ENCODE data around the gene ANGPTL8.

The ANGPTL8 gene

GRCh38 chr19:11204076-11204602 is 35.3 kb upstream of the ANGPTL8 start:
- DNase-seq = no peak

GRCh38 chr19:11204943-11205349 is 34.5 kb upstream of the ANGPTL8 start:
- peak; percentile 87 for DNase-seq

DNA sequence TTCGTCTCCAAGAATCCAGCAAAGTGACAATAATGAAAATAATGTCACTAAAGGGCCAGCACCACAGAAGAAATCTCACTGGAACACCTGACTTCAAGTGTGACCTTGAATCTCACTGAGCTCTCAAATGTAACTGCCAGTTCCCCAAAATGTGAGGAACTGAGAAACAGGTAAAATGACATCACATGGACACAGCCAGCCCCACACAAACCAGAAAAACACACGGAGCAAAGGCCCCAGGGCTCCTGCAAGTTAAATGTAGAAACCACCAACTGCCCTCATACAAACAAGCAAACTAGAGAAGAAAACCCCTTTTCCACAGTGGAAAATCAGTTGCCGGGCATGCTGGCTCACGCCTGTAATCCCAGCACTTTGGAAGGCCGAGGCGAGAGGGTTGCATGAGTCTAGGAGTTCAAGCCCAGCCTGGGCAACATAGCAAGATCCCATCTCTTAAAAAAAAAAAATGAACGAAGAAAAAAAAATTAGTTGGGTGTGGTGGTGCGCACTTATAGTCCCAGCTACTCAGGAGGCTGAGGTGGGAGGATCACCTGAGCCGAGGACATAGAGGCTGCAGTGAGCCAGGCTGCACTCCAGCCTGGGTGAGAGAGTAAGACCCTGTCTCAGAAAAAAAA is 33.4 kb upstream of the ANGPTL8 start:
- DNase-seq = no peak

DNA sequence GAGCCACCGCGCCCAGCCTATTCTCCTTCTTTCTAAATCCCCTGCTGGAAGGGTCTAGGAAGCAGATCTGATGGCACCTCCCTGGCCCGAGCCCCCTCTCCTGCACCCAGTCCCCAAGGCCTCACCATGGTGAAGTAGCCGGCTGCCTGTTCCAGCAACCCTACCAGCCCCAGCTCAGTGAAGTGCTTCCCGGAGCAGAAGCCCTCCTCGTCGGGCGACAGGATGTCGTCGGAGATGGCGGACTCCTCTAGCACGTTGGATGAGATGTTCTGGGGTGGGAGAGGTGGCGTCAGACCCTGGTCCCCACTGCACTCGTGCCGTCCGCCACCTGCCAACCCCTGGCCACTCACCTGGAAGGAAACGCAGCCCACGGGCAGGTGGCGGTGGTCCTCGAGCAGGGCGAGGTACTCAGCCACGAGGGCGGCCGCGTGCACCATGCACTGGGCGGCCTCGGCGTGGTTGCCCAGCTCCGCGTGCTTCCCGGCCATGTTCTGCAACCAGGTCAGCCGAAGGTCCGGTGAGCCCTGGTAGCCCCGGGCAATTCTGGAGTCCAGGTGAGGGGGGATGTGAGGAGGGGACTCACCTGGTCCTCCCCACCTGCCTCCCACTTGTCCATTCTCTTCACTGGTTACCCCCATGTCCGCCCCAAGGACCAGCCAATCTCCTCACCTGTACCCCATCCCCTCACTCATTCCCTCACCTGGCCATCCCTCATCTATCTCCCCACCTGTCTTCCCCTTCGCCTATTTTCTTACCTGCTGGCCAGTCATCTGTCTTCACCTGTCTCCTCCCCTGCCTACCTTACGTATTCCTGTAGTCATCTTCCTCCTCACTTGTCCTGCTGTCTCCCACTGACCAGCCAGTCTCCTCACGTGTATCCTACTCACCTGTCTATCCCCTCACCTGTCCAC is 30.6 kb upstream of the ANGPTL8 start:
- no peak for DNase-seq

GRCh38 chr19:11209839-11210655 is 29.4 kb upstream of the ANGPTL8 start:
- no peak for DNase-seq

GRCh38 chr19:11210656-11210928 is 28.8 kb upstream of the ANGPTL8 start:
- no peak for DNase-seq

GRCh38 chr19:11214387-11214786 is 25.0 kb upstream of the ANGPTL8 start:
- no peak for DNase-seq

GRCh38 chr19:11221082-11221598 is 18.3 kb upstream of the ANGPTL8 start:
- DNase-seq = no peak

- no peak for DNase-seq
Measured at GRCh38 chr19:11223200-11223599, 16.2 kb upstream of the ANGPTL8 start.

DNA sequence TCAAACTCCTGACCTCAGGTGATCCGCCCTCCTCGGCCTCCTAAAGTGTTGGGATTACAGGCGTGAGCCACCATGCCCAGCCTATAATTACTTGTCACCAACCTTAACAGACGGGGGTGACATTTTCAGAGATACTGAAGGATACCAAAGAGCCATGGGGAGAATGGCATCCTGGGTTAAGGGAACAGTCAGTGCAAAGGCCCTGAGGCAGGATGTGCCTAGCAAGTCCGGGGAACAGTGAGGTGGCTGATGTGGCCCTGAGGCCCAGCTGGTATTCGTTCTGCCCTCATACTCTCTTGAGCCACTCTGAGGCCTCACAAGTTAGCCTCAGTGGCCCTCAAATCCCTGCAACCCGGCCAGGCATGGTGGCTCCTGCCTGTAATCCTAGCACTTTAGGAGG is 15.0 kb upstream of the ANGPTL8 start:
- no peak for DNase-seq

GRCh38 chr19:11225172-11225571 is 14.2 kb upstream of the ANGPTL8 start:
- no peak for DNase-seq

DNA sequence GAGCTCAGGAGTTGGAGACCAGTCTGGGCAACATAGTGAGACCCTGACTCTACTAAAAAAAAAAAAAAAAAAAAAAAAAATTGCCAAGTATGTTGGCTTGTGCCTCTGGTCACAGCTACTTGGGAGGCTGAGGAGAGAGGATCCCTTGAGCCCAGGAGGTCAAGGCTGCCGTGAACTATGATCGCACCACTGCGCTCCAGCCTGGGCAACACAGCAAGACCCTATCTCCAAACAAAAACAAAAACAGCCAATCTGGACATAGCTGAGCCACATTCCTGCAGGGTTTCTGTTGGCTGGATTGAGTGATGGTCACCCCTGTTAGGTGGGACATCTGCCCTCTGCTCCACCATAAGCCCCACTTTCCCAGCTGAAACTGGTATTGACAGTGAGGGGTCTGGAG is 13.6 kb upstream of the ANGPTL8 start:
- DNase-seq = no peak

GRCh38 chr19:11226716-11227166 is 12.7 kb upstream of the ANGPTL8 start:
- no peak for DNase-seq

- DNase-seq = no peak
Measured at GRCh38 chr19:11227195-11227886, 12.1 kb upstream of the ANGPTL8 start.

GRCh38 chr19:11230621-11231386 is 8.6 kb upstream of the ANGPTL8 start:
- DNase-seq = no peak

- no peak for DNase-seq
Measured at GRCh38 chr19:11232555-11232954, 6.9 kb upstream of the ANGPTL8 start.

GRCh38 chr19:11233073-11233472 is 6.3 kb upstream of the ANGPTL8 start:
- DNase-seq = no peak

GRCh38 chr19:11234486-11235075 is 4.8 kb upstream of the ANGPTL8 start:
- DNase-seq = no peak

GRCh38 chr19:11236324-11237301 is 2.8 kb upstream of the ANGPTL8 start:
- no peak for DNase-seq

GRCh38 chr19:11237321-11237720 is 2.1 kb upstream of the ANGPTL8 start:
- DNase-seq = no peak

All from NCI-H2171 treated with DMSO at 0.1 percent for 48 hours (cell line).